ENCODE data around the gene SETD2. TPM values are rescaled to one million over a fixed set of nuclear protein-coding genes. Genes with fewer than 3 reads are reported as not detected.

Gene SETD2
- polyA plus RNA-seq, 3 donors, result 3.1 to 22.4 (median 7.5) TPM

GRCh38 chr3:47006145-47006651 is 157.7 kb downstream of the SETD2 start:
- H3K4me1 ChIP-seq (ENCODE audit: control insufficient read depth in 1 of 2, insufficient read depth in 2 of 2, low read length in 2 of 2), result peaks cover 16 to 32% of the 10 kb centered on the region in 2 donors
- peaks cover 83 to 90% of the 10 kb centered on the region in 2 donors for H3K36me3 ChIP-seq (replicated peaks in 1 of 2; ENCODE audit: control insufficient read depth in 1 of 2, insufficient read depth in 2 of 2, low read length in 2 of 2)
- Mint-ChIP-seq H3K27me3 (ENCODE audit: low read depth in 3 of 3) (peaks cover 0 to 1% (median 0%) of the 10 kb centered on the region in 3 donors), H3K4me3 (no peak overlapping the region), H3K27ac (peak overlapping the region in 3 of 7 donors; percentile 3 to 77 (median 77)), H3K4me1 (peaks cover 23% of the 10 kb centered on the region), H3K9me3 (no peaks in the 10 kb centered on the region), H3K36me3 (peaks cover 78 to 85% of the 10 kb centered on the region in 2 donors)
- TF ChIP-seq, protein P1, sequence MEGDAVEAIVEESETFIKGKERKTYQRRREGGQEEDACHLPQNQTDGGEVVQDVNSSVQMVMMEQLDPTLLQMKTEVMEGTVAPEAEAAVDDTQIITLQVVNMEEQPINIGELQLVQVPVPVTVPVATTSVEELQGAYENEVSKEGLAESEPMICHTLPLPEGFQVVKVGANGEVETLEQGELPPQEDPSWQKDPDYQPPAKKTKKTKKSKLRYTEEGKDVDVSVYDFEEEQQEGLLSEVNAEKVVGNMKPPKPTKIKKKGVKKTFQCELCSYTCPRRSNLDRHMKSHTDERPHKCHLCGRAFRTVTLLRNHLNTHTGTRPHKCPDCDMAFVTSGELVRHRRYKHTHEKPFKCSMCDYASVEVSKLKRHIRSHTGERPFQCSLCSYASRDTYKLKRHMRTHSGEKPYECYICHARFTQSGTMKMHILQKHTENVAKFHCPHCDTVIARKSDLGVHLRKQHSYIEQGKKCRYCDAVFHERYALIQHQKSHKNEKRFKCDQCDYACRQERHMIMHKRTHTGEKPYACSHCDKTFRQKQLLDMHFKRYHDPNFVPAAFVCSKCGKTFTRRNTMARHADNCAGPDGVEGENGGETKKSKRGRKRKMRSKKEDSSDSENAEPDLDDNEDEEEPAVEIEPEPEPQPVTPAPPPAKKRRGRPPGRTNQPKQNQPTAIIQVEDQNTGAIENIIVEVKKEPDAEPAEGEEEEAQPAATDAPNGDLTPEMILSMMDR (IDR thresholded peaks at IDR 0.05), result no peak
- no peaks in the 10 kb centered on the region for H3K27me3 ChIP-seq (ENCODE audit: control insufficient read depth in 2 of 2, insufficient read depth in 2 of 2, low read length in 2 of 2)
- WGBS (ENCODE audit: insufficient coverage), result 92% methylated on average over 5 of the region's 9 CpGs
- intact Hi-C loops (cut with micrococcal nuclease), result no loop called here
- no peak overlapping the region for H3K4me2 ChIP-seq (replicated peaks; ENCODE audit: extremely low read depth, low read length, poor library complexity, severe bottlenecking)
- H2AFZ ChIP-seq (ENCODE audit: insufficient read depth, low read depth, low read length, poor library complexity, severe bottlenecking), result no peak overlapping the region
- DNase-seq, result no peak
- H3K27ac ChIP-seq (ENCODE audit: low read depth in 1 of 2, low read length in 2 of 2), result no peak overlapping the region
- peaks cover 6% of the 10 kb centered on the region for H3K79me2 ChIP-seq (ENCODE audit: insufficient read depth, low read length)
- no peaks in the 10 kb centered on the region for H3K9me3 ChIP-seq (replicated peaks in 1 of 2; ENCODE audit: control insufficient read depth in 1 of 2, insufficient read depth in 1 of 2, low read length in 2 of 2)
- H3K4me3 ChIP-seq (replicated peaks in 1 of 3; ENCODE audit: low read depth in 2 of 3, low read length in 3 of 3), result no peak overlapping the region
- H3K9ac ChIP-seq (ENCODE audit: insufficient read depth, low read length, poor library complexity, severe bottlenecking), result no peak overlapping the region
- H4K20me1 ChIP-seq (ENCODE audit: insufficient read depth, low read length), result peaks cover 100% of the 10 kb centered on the region

- TF ChIP-seq, protein P1 (IDR thresholded peaks at IDR 0.05), result no peak
- Mint-ChIP-seq H3K4me3 (no peak overlapping the region), H3K36me3 (peaks cover 83 to 87% of the 10 kb centered on the region in 2 donors), H3K9me3 (no peaks in the 10 kb centered on the region), H3K27me3 (ENCODE audit: low read depth in 3 of 3) (peaks cover 0 to 1% (median 0%) of the 10 kb centered on the region in 3 donors), H3K27ac (peak overlapping the region in 5 of 7 donors; percentile 0 to 77 (median 69)), H3K4me1 (peaks cover 23% of the 10 kb centered on the region)
- Histone ChIP-seq H3K4me3 (replicated peaks in 1 of 3; ENCODE audit: low read depth in 2 of 3, low read length in 3 of 3) (no peak overlapping the region), H4K20me1 (ENCODE audit: insufficient read depth, low read length) (peaks cover 100% of the 10 kb centered on the region), H3K27me3 (ENCODE audit: control insufficient read depth in 2 of 2, insufficient read depth in 2 of 2, low read length in 2 of 2) (no peaks in the 10 kb centered on the region), H2AFZ (ENCODE audit: insufficient read depth, low read depth, low read length, poor library complexity, severe bottlenecking) (no peak overlapping the region), H3K27ac (ENCODE audit: low read depth in 1 of 2, low read length in 2 of 2) (no peak overlapping the region), H3K79me2 (ENCODE audit: insufficient read depth, low read length) (peaks cover 6% of the 10 kb centered on the region), H3K4me2 (replicated peaks; ENCODE audit: extremely low read depth, low read length, poor library complexity, severe bottlenecking) (no peak overlapping the region), H3K4me1 (ENCODE audit: control insufficient read depth in 1 of 2, insufficient read depth in 2 of 2, low read length in 2 of 2) (peaks cover 16 to 32% of the 10 kb centered on the region in 2 donors), H3K9me3 (replicated peaks in 1 of 2; ENCODE audit: control insufficient read depth in 1 of 2, insufficient read depth in 1 of 2, low read length in 2 of 2) (no peaks in the 10 kb centered on the region), H3K9ac (ENCODE audit: insufficient read depth, low read length, poor library complexity, severe bottlenecking) (no peak overlapping the region), H3K36me3 (replicated peaks in 1 of 2; ENCODE audit: control insufficient read depth in 1 of 2, insufficient read depth in 2 of 2, low read length in 2 of 2) (peaks cover 90% of the 10 kb centered on the region in 2 donors)
- no peak for DNase-seq
- 91% methylated on average over 26 of the region's 32 CpGs for WGBS (ENCODE audit: insufficient coverage)
- intact Hi-C loops (cut with micrococcal nuclease), result no loop called here
Measured at GRCh38 chr3:47005212-47006144, 158.4 kb downstream of the SETD2 start.
